Hematopoietic multipotent progenitor cell treated with erythropoietin and hydrocortisone succinate and interleukin-3 and kit ligand, for 4 days (in vitro differentiated cells): ENCODE measurements around the gene ACSS3.

Experiments
- DNase-seq: peaks from one replicate; pipeline ENCODE4 v3.0.0-alpha.2; 2015

Gene ACSS3

GRCh38 chr12:81300454-81300853 is 222.6 kb downstream of the ACSS3 start:
- DNase-seq, result no peak

DNA sequence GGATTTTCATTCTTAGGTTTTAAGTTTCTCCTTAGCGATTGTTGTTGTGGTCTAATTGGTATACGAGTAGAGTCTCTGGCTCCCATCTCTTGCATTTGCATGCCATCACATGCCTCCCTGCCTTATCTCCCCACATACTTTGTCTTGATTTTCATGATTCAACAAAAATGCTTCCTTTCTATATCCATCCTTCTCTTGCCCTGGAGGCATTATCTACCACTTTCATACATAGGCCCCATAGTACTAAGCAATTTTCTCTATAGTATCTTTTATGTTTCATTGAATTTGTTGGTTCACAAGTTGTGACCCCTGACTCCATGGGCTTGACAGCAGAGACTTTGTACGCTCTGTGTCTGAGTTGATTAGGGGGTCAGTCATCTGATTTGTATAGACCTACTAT is 226.1 kb downstream of the ACSS3 start:
- DNase-seq, result no peak
